A549 treated with Hydrocortisone at 1 μM for 4 hours (cell line): Measurements from ENCODE around the gene PHACTR1. TPM values are rescaled to one million over a fixed set of nuclear protein-coding genes. Genes with fewer than 3 reads are reported as not detected.

ENCODE experiments used
- total RNA-seq: library from RNA; stranded (reverse); fragments of 200-300 nt; extraction: Qiagen RNA extraction; gene quantifications from 5 replicates; pipeline ENCODE4 v1.2.3, GENCODE V29; 2022

Gene PHACTR1
- 0.07 TPM in 1 of 5 replicates, not detected in the others for total RNA-seq

DNA sequence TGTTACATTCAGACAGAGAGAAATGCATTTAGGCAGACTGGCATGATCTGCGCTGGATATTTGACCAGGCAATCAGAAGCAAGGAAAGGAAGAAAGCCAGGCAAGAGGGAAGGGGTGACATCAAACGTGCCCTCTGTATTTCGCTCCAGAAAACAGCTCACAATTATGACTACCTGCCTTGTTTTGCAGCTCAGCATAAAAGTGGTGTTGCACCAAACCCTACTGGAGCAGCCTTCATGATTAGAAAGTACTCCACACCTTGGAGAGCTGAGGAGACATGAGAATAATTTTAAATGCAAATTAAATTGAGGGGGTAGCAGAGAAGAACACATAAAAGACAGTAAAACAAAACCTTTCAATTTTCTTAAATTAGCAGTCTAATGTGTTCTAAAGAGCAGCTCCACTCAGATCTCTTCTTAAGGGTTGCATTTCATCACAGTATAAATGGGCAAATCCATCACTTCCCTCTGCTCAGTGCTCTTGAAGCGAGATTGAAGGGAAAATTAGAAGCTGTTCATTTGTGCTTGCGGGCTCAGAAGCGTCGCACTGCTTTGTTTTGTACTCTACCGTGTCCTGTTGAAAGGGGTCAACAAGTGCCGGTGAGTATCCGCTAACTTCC lies at the start of gene PHACTR1:
PHACTR1 (plus strand) TSS at position 470 of the 619 bp plus-strand sequence.

DNA sequence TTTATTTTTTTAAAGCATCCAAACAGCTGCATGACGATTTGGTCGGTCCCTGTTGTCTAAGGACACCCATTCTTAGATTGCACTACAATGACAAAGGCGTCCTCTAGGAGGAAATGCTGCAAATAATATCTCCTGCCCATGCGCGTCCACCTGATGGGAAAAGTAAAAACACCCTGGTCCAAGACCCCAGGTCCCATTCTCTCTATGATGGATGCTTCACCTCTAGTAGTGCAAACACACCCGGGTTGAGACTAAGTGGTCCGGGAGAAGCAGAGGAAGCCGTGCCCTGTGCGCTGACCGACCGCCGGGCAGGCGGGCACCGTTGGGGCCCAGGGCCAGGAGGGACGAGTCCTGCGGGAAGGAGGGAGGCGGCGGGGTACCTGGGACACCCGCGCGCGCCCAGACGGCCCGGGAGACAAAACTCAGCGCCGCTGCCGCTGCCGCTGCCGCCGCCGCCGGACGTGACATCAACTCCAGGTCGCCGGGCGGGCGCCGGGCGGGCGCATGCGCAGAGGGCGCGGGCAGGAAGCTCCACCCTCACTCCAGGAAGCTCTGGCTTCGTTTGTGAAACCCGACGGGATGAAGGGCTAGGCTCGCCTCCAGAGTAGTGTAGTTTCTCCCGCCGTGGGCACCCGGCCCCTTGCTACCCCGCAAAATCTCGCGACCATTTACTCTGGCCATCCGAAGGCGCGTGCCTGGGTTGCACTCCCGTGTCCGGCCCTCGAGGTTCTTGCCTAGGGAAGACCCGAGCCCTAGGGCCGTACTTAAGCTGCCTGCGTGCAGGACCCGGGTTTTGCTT lies 611.7 kb downstream of the PHACTR1 start, which contains the start of gene TBC1D7:
TBC1D7 (minus strand) TSS at position 462 of the 799 bp plus-strand sequence. CDS start 1,639 bp downstream, outside the sequence.

